B cell (primary cell): ENCODE data around the gene GNB3. TPM values are rescaled to one million over a fixed set of nuclear protein-coding genes. Genes with fewer than 3 reads are reported as not detected.
"Not testable (repeated sequence)": the region's sequence is repeated elsewhere in the genome, so short reads cannot be mapped to it uniquely, and the experiment has no call there.

Experiments used
- ATAC-seq: fragments of 200-7000 bp; cut with Tn5 transposase; one replicate; pipeline ENCODE4 v1.10.0; 2021; ENCODE audit warnings: low read depth, mild to moderate bottlenecking, moderate number of reproducible peaks, moderate library complexity
- CTCF ChIA-PET: fragments of 350-600 bp; sonication (Branson Sonifier 250); formaldehyde crosslinking; loops from one replicate; lab custom pipeline; 2021; ENCODE audit warnings: antibody characterized with exemption, inconsistent platforms; lab: Charles Lee
- POLR2A ChIA-PET: fragments of 350-600 bp; sonication (Branson Sonifier 250); formaldehyde crosslinking; loops from one replicate; lab custom pipeline; 2021; ENCODE audit warnings: antibody characterized with exemption; lab: Charles Lee
- DNase-seq: peaks from one replicate; pipeline ENCODE4 v3.0.0; 2013
- H2AFZ ChIP-seq: 2 replicates; pipeline ENCODE4 v1.6.1; 2012; ENCODE audit warnings: mild to moderate bottlenecking, low read depth, low read length; ENCODE audit not compliant: insufficient read depth, poor library complexity, severe bottlenecking
- H3K27ac ChIP-seq, 2 donors: 1 replicate in 1 of 2; 2 replicates in 1 of 2; pipeline ENCODE4 v1.5.1; 2012 to 2013; ENCODE audit warnings: low read length in 2 of 2, mild to moderate bottlenecking in 2 of 2, moderate library complexity in 1 of 2
- H3K27me3 ChIP-seq, 4 experiments: fragments of 200-600 bp in 1 of 4; sonication (generic) in 1 of 4; replicated peaks in 1 of 4; 1 replicate in 2 of 4; 2 replicates in 2 of 4; pipeline versions ENCODE4 v1.6.1 to v1.7.0; 2013 to 2016; ENCODE audit warnings: low read length in 3 of 4, mild to moderate bottlenecking in 2 of 4, mixed read lengths in 1 of 4, moderate library complexity in 1 of 4; ENCODE audit not compliant: insufficient read depth in 4 of 4, control insufficient read depth in 3 of 4; ENCODE audit errors: control extremely low read depth in 1 of 4
- H3K36me3 ChIP-seq, 2 experiments: replicated peaks in 1 of 2; 1 replicate in 1 of 2; 2 replicates in 1 of 2; pipeline versions ENCODE4 v1.6.1 to v1.7.1; 2013; ENCODE audit warnings: low read length in 1 of 2; ENCODE audit not compliant: insufficient read depth in 2 of 2, control insufficient read depth in 1 of 2; ENCODE audit errors: control extremely low read depth in 1 of 2, extremely low read depth in 1 of 2
- H3K4me1 ChIP-seq, 2 donors: fragments of 200-600 bp in 1 of 2; sonication (generic) in 1 of 2; 1 replicate in 1 of 2; 2 replicates in 1 of 2; pipeline versions ENCODE4 v1.5.1 to v1.6.1; 2013 to 2017; ENCODE audit warnings: low read length in 2 of 2; ENCODE audit not compliant: control insufficient read depth in 2 of 2, insufficient read depth in 2 of 2
- H3K4me2 ChIP-seq: replicated peaks from 2 replicates; pipeline ENCODE3; 2012; ENCODE audit warnings: mild to moderate bottlenecking, low read depth, low read length; ENCODE audit not compliant: poor library complexity, severe bottlenecking
- H3K4me3 ChIP-seq, 5 experiments: fragments of 200-600 bp in 1 of 5; sonication (generic) in 1 of 5; 1 replicate in 3 of 5; 2 replicates in 2 of 5; pipeline versions ENCODE4 v1.5.1 to v1.7.0; 2011 to 2016; ENCODE audit warnings: low read length in 4 of 5, mild to moderate bottlenecking in 4 of 5, low read depth in 2 of 5, control low read depth in 1 of 5, moderate library complexity in 1 of 5; ENCODE audit not compliant: insufficient read depth in 1 of 5; ENCODE audit errors: control extremely low read depth in 1 of 5, extremely low read depth in 1 of 5
- H3K79me2 ChIP-seq: fragments of 200-600 bp; sonication (generic); one replicate; pipeline ENCODE4 v1.6.0; 2016; ENCODE audit warnings: low read length; ENCODE audit not compliant: control insufficient read depth, insufficient read depth
- H3K9ac ChIP-seq: fragments of 200-600 bp; sonication (generic); 2 replicates; pipeline ENCODE4 v1.6.1; 2017; ENCODE audit warnings: mild to moderate bottlenecking, low read length, moderate library complexity
- H3K9me3 ChIP-seq, 3 donors: one replicate each; pipeline versions ENCODE4 v1.6.1 to v1.7.1; 2013; ENCODE audit warnings: low read length in 2 of 3; ENCODE audit not compliant: control insufficient read depth in 2 of 3, insufficient read depth in 1 of 3; ENCODE audit errors: control extremely low read depth in 1 of 3
- H4K20me1 ChIP-seq: 2 replicates; pipeline ENCODE4 v1.6.0; 2012; ENCODE audit warnings: mild to moderate bottlenecking, low read length; ENCODE audit not compliant: insufficient read depth, control insufficient read depth, poor library complexity, severe bottlenecking
- H3K27ac Mint-ChIP-seq: one replicate; pipeline ENCODE4 v1.8.0; 2021; ENCODE audit warnings: mixed read lengths
- H3K27me3 Mint-ChIP-seq: one replicate; pipeline ENCODE4 v1.8.0; 2021; ENCODE audit warnings: mixed read lengths
- H3K4me1 Mint-ChIP-seq: one replicate; pipeline ENCODE4 v1.8.0; 2021; ENCODE audit warnings: mixed read lengths
- H3K4me3 Mint-ChIP-seq: one replicate; pipeline ENCODE4 v1.8.0; 2021; ENCODE audit warnings: mixed read lengths
- H3K9me3 Mint-ChIP-seq: one replicate; pipeline ENCODE4 v1.8.0; 2022; ENCODE audit warnings: mixed read lengths; ENCODE audit not compliant: insufficient read depth
- CTCF ChIP-seq: fragments of 200-600 bp; IDR thresholded peaks from one replicate; pipeline ENCODE4 v1.8.0; 2022; ENCODE audit warnings: antibody characterized with exemption, mild to moderate bottlenecking
- EZH2 ChIP-seq: IDR thresholded peaks from 2 replicates; pipeline ENCODE4 v1.6.1; 2012; ENCODE audit warnings: borderline replicate concordance, low read depth, mild to moderate bottlenecking, moderate library complexity, low read length; ENCODE audit not compliant: insufficient read depth, poor library complexity, severe bottlenecking
- WGBS: methylation state at CpG from one replicate; pipeline ENCODE4 v1.1.5; 2013; ENCODE audit warnings: missing lambda C conversion rate; ENCODE audit not compliant: insufficient coverage; 5-methylcytosine and 5-hydroxymethylcytosine counted together
- intact Hi-C: fragments of 100-400 bp; cut with micrococcal nuclease; formaldehyde crosslinking; loops from one replicate; pipeline ENCODE4 v1.10.0; 2022
- polyA plus RNA-seq: library from polyadenylated mRNA; depleted of rRNA; stranded (reverse); fragments of >200 nt; gene quantifications from 2 replicates; pipeline ENCODE4 v1.2.3, GENCODE V29; 2012
- total RNA-seq, 2 donors: library from RNA; stranded (reverse); fragments of 120-200 nt in 1 of 2; gene quantifications; 1 replicate in 1 of 2; 2 replicates in 1 of 2; pipeline versions ENCODE4 v1.2.3 to v1.2.4, GENCODE V29; 2013 to 2022

GNB3 gene
- total and polyA plus RNA-seq, 2 donors (not counting 1 experiment from before 2014, with no cell fraction given) = 0.27 to 0.49 TPM

GRCh38 chr12:6884539-6884938 is 43.8 kb downstream of the GNB3 start:
- intact Hi-C loops = no loop called here
- Mint-ChIP-seq H3K4me3 (no peak overlapping the region), H3K4me1 (no peaks in the 10 kb centered on the region), H3K27me3 (no peaks in the 10 kb centered on the region), H3K9me3 (no peaks in the 10 kb centered on the region), H3K27ac (no peak overlapping the region)
- Histone ChIP-seq H2AFZ (no peak overlapping the region), H3K4me2 (no peak overlapping the region), H4K20me1 (no peaks in the 10 kb centered on the region), H3K79me2 (no peaks in the 10 kb centered on the region), H3K27ac (no peak overlapping the region), H3K36me3 (peaks cover 0 to 5% of the 10 kb centered on the region in 2 experiments), H3K9me3 (no peaks in the 10 kb centered on the region), H3K4me1 (no peaks in the 10 kb centered on the region), H3K4me3 (no peak overlapping the region), H3K27me3 (no peaks in the 10 kb centered on the region), H3K9ac (no peak overlapping the region)
- TF ChIP-seq EZH2 (no peak), CTCF (no peak)
- DNase-seq (no peak), ATAC-seq (no peak)
- POLR2A ChIA-PET = no interaction called here
- CTCF ChIA-PET = interaction anchor here (0.7 to 1.6 kb wide), 3 partner anchors 11 to 119 kb away, joined by 3 to 4 read pairs (median 3); partner anchors contain the start of gene SPSB2
- 94% methylated on average over 14 of the region's 22 CpGs for WGBS

DNA sequence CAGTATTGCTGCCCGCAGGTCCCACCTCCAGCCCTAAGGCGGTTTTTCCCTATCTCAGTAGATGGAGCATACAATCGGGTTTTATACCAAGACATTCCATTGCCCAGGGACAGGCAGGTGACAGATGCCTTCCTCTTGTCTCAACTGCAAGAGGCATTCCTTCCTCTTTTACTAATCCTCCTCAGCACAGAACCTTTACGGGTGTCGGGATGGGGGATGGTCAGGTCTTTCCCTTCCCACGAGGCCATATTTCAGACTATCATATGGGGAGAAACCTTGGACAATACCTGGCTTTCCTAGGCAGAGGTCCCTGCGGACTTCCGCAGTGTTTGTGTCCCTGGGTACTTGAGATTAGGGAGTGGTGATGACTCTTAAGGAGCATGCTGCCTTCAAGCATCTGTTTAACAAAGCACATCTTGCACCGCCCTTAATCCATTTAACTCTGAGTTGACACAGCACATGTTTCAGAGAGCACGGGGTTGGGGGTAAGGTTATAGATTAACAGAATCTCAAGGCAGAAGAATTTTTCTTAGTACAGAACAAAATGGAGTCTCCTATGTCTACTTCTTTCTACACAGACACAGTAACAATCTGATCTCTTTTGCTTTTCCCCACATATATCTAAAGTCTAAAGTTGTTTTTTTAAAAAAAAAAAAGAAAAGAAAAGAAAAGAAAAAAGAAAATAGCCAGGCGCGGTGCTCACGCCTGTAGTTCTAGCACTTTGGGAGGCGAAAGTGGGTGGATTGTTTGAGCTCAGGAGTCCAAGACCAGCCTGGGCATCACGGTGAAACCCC is 45.7 kb downstream of the GNB3 start:
- 50% methylated on average over 2 of the region's 15 CpGs for WGBS
- H3K4me3 Mint-ChIP-seq = not testable (repeated sequence)

More for the DNA sequence above, 45.7 kb downstream of the GNB3 start:
- H3K4me2 ChIP-seq, H3K9me3 Mint-ChIP-seq, H3K9me3 ChIP-seq, H3K27me3 ChIP-seq, H3K4me1 ChIP-seq, H2AFZ ChIP-seq, ATAC-seq, H3K79me2 ChIP-seq, POLR2A ChIA-PET, H3K9ac ChIP-seq, H4K20me1 ChIP-seq, intact Hi-C loops, H3K27ac ChIP-seq, H3K36me3 ChIP-seq, H3K27me3 Mint-ChIP-seq, H3K4me3 ChIP-seq, H3K27ac Mint-ChIP-seq, DNase-seq: not testable (repeated sequence)
- peaks cover 11% of the 10 kb centered on the region for H3K4me1 Mint-ChIP-seq
- CTCF ChIA-PET = interaction anchor here (1.6 kb wide), 1 partner anchor 13 kb away, joined by 8 read pairs; the partner anchor contains the start of gene SPSB2
